Endothelial cell of umbilical vein (primary cell): ENCODE results near the gene RSRC1.
"Not testable (repeated sequence)": the region's sequence is repeated elsewhere in the genome, so short reads cannot be mapped to it uniquely, and the experiment has no call there.

Experiments
- CTCF ChIP-seq, 2 donors: IDR thresholded peaks; 1 replicate in 1 of 2; 2 replicates in 1 of 2; pipeline ENCODE4 v1.5.1; 2011; ENCODE audit warnings: low read length in 2 of 2, mild to moderate bottlenecking in 2 of 2, moderate library complexity in 2 of 2, control low read depth in 1 of 2, inconsistent platforms in 1 of 2, low read depth in 1 of 2; ENCODE audit not compliant: insufficient read depth in 1 of 2; ENCODE audit errors: extremely low read depth in 1 of 2
- EZH2 ChIP-seq: IDR thresholded peaks from 2 replicates; pipeline ENCODE4 v1.6.1; 2012; ENCODE audit warnings: borderline replicate concordance, low read depth, mild to moderate bottlenecking, moderate library complexity, low read length, inconsistent platforms; ENCODE audit not compliant: severe bottlenecking
- GATA2 ChIP-seq: IDR thresholded peaks from 2 replicates; pipeline ENCODE4 v1.7.0; 2011; ENCODE audit warnings: low read depth, mild to moderate bottlenecking, moderate library complexity, mixed read lengths, low read length; ENCODE audit not compliant: insufficient read length, insufficient read depth
- JUN ChIP-seq: IDR thresholded peaks from 2 replicates; pipeline ENCODE4 v1.6.1; 2011; ENCODE audit warnings: borderline replicate concordance, low read depth; ENCODE audit not compliant: insufficient read length, insufficient read depth
- MAX ChIP-seq: IDR thresholded peaks from 2 replicates; pipeline ENCODE4 v1.6.1; 2011; ENCODE audit not compliant: insufficient read depth, insufficient read length
- MYC ChIP-seq: IDR thresholded peaks from one replicate; pipeline ENCODE4 v1.6.1; 2011; ENCODE audit warnings: mild to moderate bottlenecking, low read depth, low read length
- POLR2A ChIP-seq: IDR thresholded peaks from 2 replicates; pipeline ENCODE4 v1.6.1; 2012; ENCODE audit warnings: low read depth, mild to moderate bottlenecking, control low read depth, low read length
- POLR2AphosphoS5 ChIP-seq: IDR thresholded peaks from 2 replicates; pipeline ENCODE4 v1.6.1; 2012; ENCODE audit warnings: low read depth, mild to moderate bottlenecking, control low read depth, low read length, moderate library complexity; ENCODE audit not compliant: insufficient read depth

GRCh38 chr3:158340951-158341350 lies 231.1 kb downstream of the RSRC1 start:
- not testable (repeated sequence) for TF ChIP-seq CTCF (IDR thresholded peaks at IDR 0.05; ENCODE audit: extremely low read depth in 1 of 2, insufficient read depth in 1 of 2, low read depth in 1 of 2, low read length in 2 of 2); POLR2A; EZH2; POLR2AphosphoS5; MAX; GATA2; MYC; JUN
